K562 (cell line): ENCODE data around the gene OSBPL1A. TPM values are rescaled to one million over a fixed set of nuclear protein-coding genes. Genes with fewer than 3 reads are reported as not detected.

Source experiments
- ATAC-seq: fragments of 200-7000 bp; cut with Tn5 transposase; 3 replicates; pipeline ENCODE4 v1.9.1; 2020; ENCODE audit warnings: moderate library complexity
- BruUV-seq: library from RNA; stranded (reverse); fragments of 400-500 nt; replicated peaks from 2 replicates; lab custom pipeline; 2021; lab: Mats Ljungman, UMichigan
- CTCF ChIA-PET: fragments of 300-600 bp; formaldehyde crosslinking; extraction: SDS; loops from one replicate; lab custom pipeline; 2021; ENCODE audit warnings: low intra/inter-chr PET ratio; lab: Yijun Ruan, JAX
- POLR2A ChIA-PET: fragments of 300-600, 350-650 bp; sonication (Branson Sonifier 250); formaldehyde crosslinking; extraction: SDS; loops from one replicate; lab custom pipeline; 2021; ENCODE audit warnings: antibody characterized with exemption, inconsistent platforms; lab: Yijun Ruan, JAX
- DNase-seq, 4 experiments: peaks; one replicate each; pipeline versions ENCODE4 v3.0.0 to v3.0.0-alpha.2; 2011 to 2018; ENCODE audit warnings: low spot score in 3 of 4, mixed read lengths in 3 of 4; ENCODE audit errors: extremely low read depth in 1 of 4
- FAIRE-seq: peaks from 2 replicates; lab custom pipeline; 2011; peaks lifted over from hg19 to GRCh38; lab: Jason Lieb, UNC
- H2AFZ ChIP-seq: 2 replicates; pipeline ENCODE4 v1.6.0; 2011; ENCODE audit warnings: low read depth, low read length, control low read depth, inconsistent platforms
- H3K27ac ChIP-seq: fragments of 200-600 bp; 3 replicates; pipeline ENCODE4 v1.8.0; 2011; ENCODE audit warnings: low read depth, mild to moderate bottlenecking, control low read depth, inconsistent platforms, low read length, moderate library complexity, mixed read lengths; ENCODE audit errors: extremely low read depth
- H3K27me3 ChIP-seq, 2 experiments: fragments of 300-600 bp in 1 of 2; 2 replicates in 1 of 2; 3 replicates in 1 of 2; pipeline versions ENCODE4 v1.6.0 to v1.8.0; 2011; ENCODE audit warnings: inconsistent platforms in 2 of 2, low read length in 2 of 2, mild to moderate bottlenecking in 1 of 2, mixed read lengths in 1 of 2, moderate library complexity in 1 of 2; ENCODE audit not compliant: control insufficient read depth in 2 of 2, insufficient read depth in 2 of 2
- H3K36me3 ChIP-seq: fragments of 300-600 bp; 3 replicates; pipeline ENCODE4 v1.8.0; 2011; ENCODE audit warnings: mild to moderate bottlenecking, low read length, inconsistent platforms; ENCODE audit not compliant: control insufficient read depth, insufficient read depth
- H3K4me1 ChIP-seq, 2 experiments: fragments of 200-600 bp in 1 of 2; replicated peaks in 1 of 2; 2 replicates in 1 of 2; 3 replicates in 1 of 2; pipeline versions ENCODE4 v1.5.1 to v1.8.0; 2011; ENCODE audit warnings: inconsistent platforms in 2 of 2, low read length in 2 of 2, mild to moderate bottlenecking in 1 of 2, mixed read lengths in 1 of 2, moderate library complexity in 1 of 2; ENCODE audit not compliant: control insufficient read depth in 2 of 2, insufficient read depth in 2 of 2
- H3K4me2 ChIP-seq: 2 replicates; pipeline ENCODE4 v1.6.1; 2011; ENCODE audit warnings: low read length, control low read depth, inconsistent platforms, mixed read lengths; ENCODE audit not compliant: insufficient read depth
- H3K4me3 ChIP-seq: fragments of 200-600 bp; sonication (generic), shearing (Covaris generic); 2 replicates; pipeline ENCODE4 v1.5.1; 2016; ENCODE audit warnings: control low read depth, inconsistent platforms
- H3K79me2 ChIP-seq: fragments of 200-600 bp; 3 replicates; pipeline ENCODE4 v1.8.0; 2011; ENCODE audit warnings: low read length, inconsistent platforms; ENCODE audit not compliant: control insufficient read depth, insufficient read depth
- H3K9ac ChIP-seq, 2 experiments: 2 replicates each; pipeline versions ENCODE4 v1.6.0 to v1.6.1; 2011; ENCODE audit warnings: low read depth in 2 of 2, low read length in 2 of 2, control low read depth in 1 of 2, inconsistent platforms in 1 of 2, mild to moderate bottlenecking in 1 of 2, mixed read lengths in 1 of 2; ENCODE audit not compliant: insufficient read depth in 1 of 2
- H3K9me1 ChIP-seq: one replicate; pipeline ENCODE4 v1.6.0; 2011; ENCODE audit warnings: inconsistent platforms, mild to moderate bottlenecking, low read length, moderate library complexity; ENCODE audit not compliant: control insufficient read depth, insufficient read depth
- H3K9me3 ChIP-seq: replicated peaks from 2 replicates; pipeline ENCODE4 v1.5.1; 2011; ENCODE audit warnings: low read depth, low read length, inconsistent platforms; ENCODE audit not compliant: control insufficient read depth, insufficient read depth
- H4K20me1 ChIP-seq: replicated peaks from 2 replicates; pipeline ENCODE4 v1.6.1; 2011; ENCODE audit warnings: low read length, inconsistent platforms, mixed read lengths; ENCODE audit not compliant: control insufficient read depth, insufficient read depth
- BRD9 ChIP-seq: fragments of 450-650 bp; IDR thresholded peaks from 2 replicates; pipeline ENCODE4 v1.6.1; 2018; ENCODE audit warnings: low read depth; ENCODE audit not compliant: partially characterized antibody
- GABPB1 ChIP-seq: sonication (generic); formaldehyde crosslinking; IDR thresholded peaks from 2 replicates; pipeline ENCODE4 v1.8.0; 2022; ENCODE audit warnings: mild to moderate bottlenecking, missing genetic modification reagents
- GABPB2 ChIP-seq: fragments of 250-450 bp; sonication (Bioruptor Pico); conservative IDR thresholded peaks from 2 replicates; pipeline ENCODE4 v1.5.1; 2021; ENCODE audit warnings: mild to moderate bottlenecking
- HNRNPK ChIP-seq: fragments of 200-400 bp; formaldehyde crosslinking; IDR thresholded peaks from one replicate; pipeline ENCODE4 v1.6.1; 2018; ENCODE audit warnings: mild to moderate bottlenecking, low read depth, low read length; ENCODE audit not compliant: poor library complexity, severe bottlenecking
- RBM39 ChIP-seq: fragments of 200-400 bp; formaldehyde crosslinking; optimal IDR thresholded peaks from 2 replicates; pipeline ENCODE3; 2018; ENCODE audit warnings: low read depth, low read length
- TAF1 ChIP-seq: IDR thresholded peaks from 2 replicates; pipeline ENCODE4 v1.6.1; 2011; ENCODE audit warnings: mild to moderate bottlenecking, low read length, moderate library complexity; ENCODE audit not compliant: insufficient read depth, control insufficient read depth, severe bottlenecking; ENCODE audit errors: extremely low read depth
- WGBS: fragments of 100-300 bp; shearing (Covaris generic); methylation state at CpG from one replicate; pipeline ENCODE4 v1.1.6; 2016; ENCODE audit warnings: low coverage, mixed read lengths; ENCODE audit not compliant: insufficient coverage; ENCODE audit errors: missing lambda C conversion rate; 5-methylcytosine and 5-hydroxymethylcytosine counted together
- in situ Hi-C: fragments of 300-500 bp; cut with MboI; formaldehyde crosslinking; loops from 4 replicates; pipeline ENCODE4 v1.15.0; 2018; ENCODE audit warnings: inconsistent platforms, mixed read lengths
- intact Hi-C: fragments of 100-400 bp; cut with micrococcal nuclease; formaldehyde crosslinking; loops from 2 replicates; pipeline ENCODE4 v1.14.2; 2022
- microRNA-seq: library from miRNA; unstranded; fragments of <30 nt; microRNA quantifications from one replicate; pipeline ENCODE4, GENCODE V29; 2018; ENCODE audit warnings: borderline microRNAs expressed
- polyA plus RNA-seq, 8 experiments: library from polyadenylated mRNA; depleted of rRNA in 4 of 8; stranded (reverse) in 5 of 8; unstranded in 3 of 8; fragments of >200 nt; fragmentation: Nextera tagmentation in 2 of 8; fragmentation: Illumina TruSeq in 1 of 8; extraction: Ambion mirVana in 2 of 8; extraction: Trizol in 1 of 8; gene quantifications; 2 replicates each; pipeline versions ENCODE4 v1.2.1 to v1.2.3, GENCODE V29; 2011 to 2014; ENCODE audit warnings: inconsistent platforms in 1 of 8, missing spikeins in 1 of 8
- small RNA-seq: library from RNA; depleted of rRNA; stranded (forward); fragments of <200 nt; gene quantifications from one replicate; pipeline ENCODE3, GENCODE V24; 2014
- total RNA-seq, 7 experiments: library from RNA; depleted of rRNA in 6 of 7; stranded (reverse); fragments of >200 nt in 6 of 7; fragmentation: Illumina TruSeq in 2 of 7; extraction: Trizol in 2 of 7; gene quantifications; 2 replicates each; pipeline versions ENCODE4 v1.2.1 to v1.2.3, GENCODE V29; 2011 to 2021; ENCODE audit warnings: low replicate concordance in 1 of 7
- TF ChIP-seq, protein P1 (sequence below): sonication (generic); formaldehyde crosslinking; IDR thresholded peaks from 2 replicates; pipeline ENCODE4 v1.8.0; 2022; ENCODE audit warnings: mild to moderate bottlenecking, missing genetic modification reagents

OSBPL1A gene
- total and polyA plus RNA-seq, 9 of the 15 experiments (the other 6 are each of a cell fraction or from before 2014, with no cell fraction given) = 0.40 to 0.49 TPM; not detected in 7

DNA sequence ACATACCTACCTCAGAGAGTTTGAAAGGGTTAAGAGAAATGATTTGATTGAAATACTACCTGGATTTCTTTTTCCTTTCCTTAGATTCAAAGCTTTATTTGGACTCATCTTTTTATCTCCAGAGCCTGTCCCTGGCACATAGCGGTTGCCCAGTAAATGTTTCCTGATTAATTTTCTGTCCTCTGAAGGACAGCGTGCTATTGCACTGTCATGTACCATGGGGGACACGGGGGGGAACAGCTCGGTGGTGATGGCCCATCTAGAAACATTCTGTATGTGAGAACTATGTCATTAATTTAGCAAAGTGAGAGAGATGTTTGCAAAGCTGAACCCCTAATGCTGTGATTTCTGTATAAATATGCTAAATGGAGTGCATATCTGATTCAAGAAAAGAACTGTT is 285.2 kb downstream of the OSBPL1A start:
- Histone ChIP-seq H3K27me3 (peaks cover 4 to 13% of the 10 kb centered on the region in 2 experiments; a peak in 4 of 5 replicates), H3K79me2 (no peaks in the 10 kb centered on the region), H3K4me1 (no peaks in the 10 kb centered on the region), H2AFZ (no peak overlapping the region), H3K36me3 (no peaks in the 10 kb centered on the region), H3K9me3 (no peaks in the 10 kb centered on the region), H3K9ac (no peak overlapping the region), H3K4me3 (no peak overlapping the region), H3K4me2 (no peak overlapping the region), H4K20me1 (no peaks in the 10 kb centered on the region; the same call in 1 of the 2 replicates), H3K9me1 (no peaks in the 10 kb centered on the region), H3K27ac (no peak overlapping the region)
- BruUV-seq = no TSS peak
- FAIRE-seq = no peak
- DNase-seq = no peak
- in situ Hi-C loops = no loop called here
- TF ChIP-seq TAF1 (no peak), HNRNPK (no peak), GABPB1 (CRISPR knock-in tag) (no peak), BRD9 (no peak), RBM39 (no peak), GABPB2 (no peak)
- TF ChIP-seq, protein P1, sequence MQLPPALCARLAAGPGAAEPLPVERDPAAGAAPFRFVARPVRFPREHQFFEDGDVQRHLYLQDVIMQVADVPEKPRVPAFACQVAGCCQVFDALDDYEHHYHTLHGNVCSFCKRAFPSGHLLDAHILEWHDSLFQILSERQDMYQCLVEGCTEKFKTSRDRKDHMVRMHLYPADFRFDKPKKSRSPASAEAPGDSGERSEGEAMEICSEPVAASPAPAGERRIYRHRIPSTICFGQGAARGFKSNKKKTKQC = no peak
- WGBS = 0% methylated on average over 4 of the region's 4 CpGs
- CTCF ChIA-PET = no interaction called here
- POLR2A ChIA-PET = no interaction called here
- ATAC-seq = no peak
- intact Hi-C loops = loop anchor here (10.0 kb wide), 1 partner anchor 98 kb away; the partner anchor contains the start of gene TTC39C

Small RNA genes within 50 kb of the gene (microRNA-seq; reads per million reads assigned to microRNA genes)
- not detected for gene MIR320C2

Small RNA genes within 50 kb of the gene (small RNA-seq; reads per million reads assigned to genes)
- not detected for gene MIR320C2
- gene RF00017 = not detected
- gene RF00019 = not detected
- gene RNA5SP452 = 14.3 reads per million, percentile 96 among the genes with 10 or more reads in this experiment
- 1.4 reads per million, percentile 71 among the genes with 10 or more reads in this experiment for gene RNU5A-6P
- gene RNU6-435P = not detected

Other genes starting within 250 kb of the OSBPL1A start
- gene IMPACT, start 28.8 kb upstream of the OSBPL1A start, total RNA-seq (2014; rRNA removed) = 5.8 and 6.4 TPM in 2 replicates
- 7.6 and 10.3 TPM in 2 replicates for gene IMPACT, start 28.8 kb upstream of the OSBPL1A start, total RNA-seq (2014; rRNA removed; fragmentation: Illumina TruSeq; extraction: Trizol)
- gene IMPACT, start 28.8 kb upstream of the OSBPL1A start, total RNA-seq (2015; rRNA removed; fragmentation: Illumina TruSeq; extraction: Trizol) = 4.7 and 4.8 TPM in 2 replicates
- 7.4 and 8.1 TPM in 2 replicates for gene IMPACT, start 28.8 kb upstream of the OSBPL1A start, total RNA-seq (2021)
- gene IMPACT, start 28.8 kb upstream of the OSBPL1A start, polyA plus RNA-seq (2011; rRNA removed) = 6.3 and 7.4 TPM in 2 replicates
- 5.1 and 5.3 TPM in 2 replicates for gene IMPACT, start 28.8 kb upstream of the OSBPL1A start, polyA plus RNA-seq (2014; fragmentation: Illumina TruSeq; extraction: Trizol)
- 1 to 10 TPM; 5.7 to 6.7 TPM for gene IMPACT, start 28.8 kb upstream of the OSBPL1A start, polyA plus RNA-seq (2014; fragmentation: Nextera tagmentation; extraction: Ambion mirVana)
- 5.3 and 8.4 TPM in 2 replicates for gene IMPACT, start 28.8 kb upstream of the OSBPL1A start, polyA plus RNA-seq (2014; rRNA removed)
- gene HRH4, start 62.8 kb upstream of the OSBPL1A start, total RNA-seq (2014; rRNA removed) = not detected in 2 replicates
- not detected in 2 replicates for gene HRH4, start 62.8 kb upstream of the OSBPL1A start, total RNA-seq (2014; rRNA removed; fragmentation: Illumina TruSeq; extraction: Trizol)
- not detected in 2 replicates for gene HRH4, start 62.8 kb upstream of the OSBPL1A start, total RNA-seq (2015; rRNA removed; fragmentation: Illumina TruSeq; extraction: Trizol)
- not detected in 2 replicates for gene HRH4, start 62.8 kb upstream of the OSBPL1A start, total RNA-seq (2021)
- not detected in 2 replicates for gene HRH4, start 62.8 kb upstream of the OSBPL1A start, polyA plus RNA-seq (2011; rRNA removed)
- not detected in 2 replicates for gene HRH4, start 62.8 kb upstream of the OSBPL1A start, polyA plus RNA-seq (2014; fragmentation: Illumina TruSeq; extraction: Trizol)
- gene HRH4, start 62.8 kb upstream of the OSBPL1A start, polyA plus RNA-seq (2014; fragmentation: Nextera tagmentation; extraction: Ambion mirVana) = not detected
- not detected in 2 replicates for gene HRH4, start 62.8 kb upstream of the OSBPL1A start, polyA plus RNA-seq (2014; rRNA removed)